Measurements from ENCODE around the gene PPARGC1A. TPM values are rescaled to one million over a fixed set of nuclear protein-coding genes. Genes with fewer than 3 reads are reported as not detected.

The PPARGC1A gene
- total and polyA plus RNA-seq, 4 donors = 7.7 to 34.6 (median 16.3) TPM

- TF ChIP-seq, protein P1, sequence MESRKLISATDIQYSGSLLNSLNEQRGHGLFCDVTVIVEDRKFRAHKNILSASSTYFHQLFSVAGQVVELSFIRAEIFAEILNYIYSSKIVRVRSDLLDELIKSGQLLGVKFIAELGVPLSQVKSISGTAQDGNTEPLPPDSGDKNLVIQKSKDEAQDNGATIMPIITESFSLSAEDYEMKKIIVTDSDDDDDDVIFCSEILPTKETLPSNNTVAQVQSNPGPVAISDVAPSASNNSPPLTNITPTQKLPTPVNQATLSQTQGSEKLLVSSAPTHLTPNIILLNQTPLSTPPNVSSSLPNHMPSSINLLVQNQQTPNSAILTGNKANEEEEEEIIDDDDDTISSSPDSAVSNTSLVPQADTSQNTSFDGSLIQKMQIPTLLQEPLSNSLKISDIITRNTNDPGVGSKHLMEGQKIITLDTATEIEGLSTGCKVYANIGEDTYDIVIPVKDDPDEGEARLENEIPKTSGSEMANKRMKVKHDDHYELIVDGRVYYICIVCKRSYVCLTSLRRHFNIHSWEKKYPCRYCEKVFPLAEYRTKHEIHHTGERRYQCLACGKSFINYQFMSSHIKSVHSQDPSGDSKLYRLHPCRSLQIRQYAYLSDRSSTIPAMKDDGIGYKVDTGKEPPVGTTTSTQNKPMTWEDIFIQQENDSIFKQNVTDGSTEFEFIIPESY (IDR thresholded peaks at IDR 0.05) = no peak
- no peak for TF ChIP-seq NR2F2 (IDR thresholded peaks at IDR 0.05)
Observed at GRCh38 chr4:23922013-23922412, 32.2 kb upstream of the PPARGC1A start (continued).

- Histone ChIP-seq H3K9ac (ENCODE audit: low read depth in 1 of 2, low read length in 2 of 2) (no peak overlapping the region), H3K27me3 (ENCODE audit: control insufficient read depth in 4 of 4, insufficient read depth in 4 of 4, low read length in 3 of 4) (no peaks in the 10 kb centered on the region), H3K27ac (ENCODE audit: low read depth in 1 of 2, low read length in 2 of 2) (no peak overlapping the region), H3K36me3 (ENCODE audit: control insufficient read depth in 4 of 4, insufficient read depth in 3 of 4, low read depth in 1 of 4, low read length in 3 of 4) (no peaks in the 10 kb centered on the region), H3K4me1 (ENCODE audit: control insufficient read depth in 4 of 4, insufficient read depth in 4 of 4, low read length in 3 of 4) (peaks cover 2 to 25% (median 13%) of the 10 kb centered on the region in 4 donors), H3K4me3 (ENCODE audit: low read depth in 1 of 3, low read length in 3 of 3) (no peak overlapping the region), H3K9me3 (ENCODE audit: control insufficient read depth in 4 of 4, low read length in 3 of 4) (no peaks in the 10 kb centered on the region)
- DNase-seq (ENCODE audit: low spot score) = no peak
- TF ChIP-seq EGR1 (IDR thresholded peaks at IDR 0.05; ENCODE audit: low read depth in 2 of 2) (no peak), SP1 (IDR thresholded peaks at IDR 0.05) (no peak), RXRA (IDR thresholded peaks at IDR 0.05) (no peak), FOXA1 (IDR thresholded peaks at IDR 0.05) (no peak)
- WGBS = 90% methylated on average over 6 of the region's 6 CpGs
Observed at GRCh38 chr4:23921447-23921845, 31.6 kb upstream of the PPARGC1A start.

DNA sequence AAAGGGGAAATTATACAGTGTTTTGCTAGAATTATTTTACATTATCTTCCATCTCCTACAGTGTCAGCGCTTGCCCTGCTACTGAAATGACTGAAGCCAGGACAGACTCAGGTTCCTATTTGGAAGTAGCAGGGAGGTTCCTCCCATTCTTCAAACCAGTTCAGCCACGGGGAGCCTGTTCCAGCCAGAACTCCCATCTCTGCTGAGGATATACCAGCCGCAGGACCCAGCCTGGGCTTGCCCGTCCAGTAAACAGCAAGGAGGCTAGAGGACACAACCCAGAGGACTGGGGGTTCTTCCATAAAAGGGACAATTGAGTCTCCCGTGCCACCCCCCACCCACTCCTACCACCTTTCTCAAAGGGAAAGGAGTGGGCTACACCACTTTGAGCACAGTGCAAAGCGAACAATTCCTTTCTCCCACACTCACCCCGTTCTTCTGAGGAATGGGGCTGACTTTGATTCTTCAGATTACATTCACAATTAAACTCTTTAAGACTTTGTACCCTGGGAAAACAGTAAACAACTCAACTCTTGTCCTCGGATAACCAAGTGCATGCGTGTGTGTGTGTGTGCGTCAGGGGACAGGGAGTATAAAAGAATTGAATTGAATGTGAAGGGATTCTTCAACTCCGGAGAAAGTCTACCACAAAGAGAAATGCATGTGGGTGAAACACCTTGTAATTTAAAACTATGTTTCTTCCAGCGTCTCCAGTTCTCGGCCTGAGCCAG, 31.0 kb upstream of the PPARGC1A start:
- 77% methylated on average over 13 of the region's 13 CpGs for WGBS
- Histone ChIP-seq H3K4me1 (ENCODE audit: control insufficient read depth in 4 of 4, insufficient read depth in 4 of 4, low read length in 3 of 4) (peaks cover 2 to 25% (median 13%) of the 10 kb centered on the region in 4 donors), H3K27ac (ENCODE audit: low read depth in 1 of 2, low read length in 2 of 2) (no peak overlapping the region), H3K27me3 (ENCODE audit: control insufficient read depth in 4 of 4, insufficient read depth in 4 of 4, low read length in 3 of 4) (no peaks in the 10 kb centered on the region), H3K9ac (ENCODE audit: low read depth in 1 of 2, low read length in 2 of 2) (no peak overlapping the region), H3K9me3 (ENCODE audit: control insufficient read depth in 4 of 4, low read length in 3 of 4) (no peaks in the 10 kb centered on the region), H3K4me3 (ENCODE audit: low read depth in 1 of 3, low read length in 3 of 3) (no peak overlapping the region), H3K36me3 (ENCODE audit: control insufficient read depth in 4 of 4, insufficient read depth in 3 of 4, low read depth in 1 of 4, low read length in 3 of 4) (no peaks in the 10 kb centered on the region)
- TF ChIP-seq JUND (IDR thresholded peaks at IDR 0.05) (no peak), HNF4A (conservative IDR thresholded peaks at IDR 0.05) (no peak), YY1 (IDR thresholded peaks at IDR 0.05) (no peak), FOXA2 (IDR thresholded peaks at IDR 0.05) (no peak), RXRA (IDR thresholded peaks at IDR 0.05) (no peak), HNF4G (IDR thresholded peaks at IDR 0.05) (no peak), REST (IDR thresholded peaks at IDR 0.05) (no peak), MAX (IDR thresholded peaks at IDR 0.05) (no peak), NR2F2 (IDR thresholded peaks at IDR 0.05) (no peak), TAF1 (conservative IDR thresholded peaks at IDR 0.05) (no peak), FOXA1 (IDR thresholded peaks at IDR 0.05) (no peak), GABPA (IDR thresholded peaks at IDR 0.05 in 1 of 2, conservative IDR thresholded peaks at IDR 0.05 in 1 of 2) (no peak), RAD21 (IDR thresholded peaks at IDR 0.05) (no peak), SP1 (IDR thresholded peaks at IDR 0.05) (no peak), EGR1 (IDR thresholded peaks at IDR 0.05; ENCODE audit: low read depth in 2 of 2) (no peak), CTCF (IDR thresholded peaks at IDR 0.05; ENCODE audit: low read depth, low read length, missing input control) (no peak)
- TF ChIP-seq, protein P2, sequence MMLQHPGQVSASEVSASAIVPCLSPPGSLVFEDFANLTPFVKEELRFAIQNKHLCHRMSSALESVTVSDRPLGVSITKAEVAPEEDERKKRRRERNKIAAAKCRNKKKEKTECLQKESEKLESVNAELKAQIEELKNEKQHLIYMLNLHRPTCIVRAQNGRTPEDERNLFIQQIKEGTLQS (IDR thresholded peaks at IDR 0.05) = no peak
- TF ChIP-seq, protein P1 (IDR thresholded peaks at IDR 0.05) = no peak
- DNase-seq (ENCODE audit: low spot score) = no peak

Data from liver (tissue), 9 donors.